HG03280 (cell line): ENCODE data around the gene ESAM.

Experiments used
- ATAC-seq: cut with Tn5 transposase; IDR thresholded peaks from one replicate; pipeline ENCODE4 v1.9.1; 2021; ENCODE audit warnings: mild to moderate bottlenecking, moderate library complexity; ENCODE audit not compliant: unreplicated experiment

ESAM gene

GRCh38 chr11:124762105-124762623 is at the start of gene ESAM:
Gene ESAM (minus strand): TSS chr11:124762290. CDS start chr11:124762154, 136 bp downstream.
- ATAC-seq, result peak; percentile 76

DNA sequence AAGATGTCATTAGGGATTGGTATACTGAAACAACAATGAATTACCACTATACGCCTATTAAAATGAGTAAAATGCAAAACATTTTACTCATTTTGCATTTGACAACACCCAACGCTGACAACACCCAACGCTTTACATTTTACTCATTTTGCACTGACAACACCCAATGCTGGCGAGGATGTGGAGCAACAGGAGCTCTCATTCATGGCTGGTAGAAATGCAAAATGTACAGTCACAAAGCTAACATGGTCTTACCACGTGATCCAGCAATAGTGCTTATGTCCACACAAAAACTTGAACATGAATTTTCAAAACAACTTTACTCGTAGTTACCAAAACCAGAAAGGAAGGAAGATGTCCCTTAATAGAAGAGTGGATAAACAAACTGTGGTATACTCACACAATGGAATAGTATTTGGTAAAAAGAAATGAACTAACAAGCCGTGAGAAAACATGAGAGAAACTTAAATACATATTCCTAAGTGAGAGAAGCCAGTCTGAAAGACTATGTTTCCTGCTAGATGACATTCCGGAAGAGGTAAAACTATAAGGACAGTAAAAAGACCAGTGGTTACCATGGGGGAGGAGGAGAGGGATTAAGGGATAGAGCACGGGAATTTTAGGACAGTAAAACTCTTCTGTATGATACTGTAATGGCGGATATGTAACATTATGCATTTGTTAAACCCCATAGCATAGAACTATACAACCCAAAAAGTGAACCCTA is 49.5 kb upstream of the ESAM start:
- ATAC-seq, result no peak

DNA sequence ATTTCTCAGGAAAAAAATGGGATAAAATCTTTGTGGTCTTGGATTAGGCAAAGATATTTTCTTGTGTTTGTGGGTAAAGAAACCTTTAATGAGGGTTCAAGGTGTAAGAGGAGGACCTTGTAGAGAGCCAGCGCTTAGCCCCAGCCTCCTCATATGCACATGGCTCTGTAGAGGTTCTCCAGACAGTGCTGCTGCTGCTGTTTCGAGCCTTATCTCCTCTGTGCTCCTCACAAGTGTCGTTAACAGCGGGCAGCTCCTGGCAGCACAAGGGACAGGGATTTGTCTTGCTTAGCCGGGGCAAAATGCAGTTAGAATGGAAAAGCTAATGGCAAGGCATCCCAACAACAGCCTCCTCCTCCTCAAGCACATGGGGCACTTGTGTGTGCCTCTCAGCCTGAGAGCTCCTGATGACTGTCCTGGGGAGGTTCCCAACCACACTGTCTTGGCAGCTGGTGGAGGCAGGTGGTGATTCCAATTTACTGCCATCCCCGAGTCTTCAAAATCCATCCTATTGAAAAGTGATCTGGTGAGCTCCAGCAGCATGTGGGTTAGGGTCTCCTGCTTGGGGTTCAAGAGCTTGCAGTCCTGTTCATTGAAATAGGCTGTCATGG is 45.7 kb upstream of the ESAM start:
- ATAC-seq, result no peak

DNA sequence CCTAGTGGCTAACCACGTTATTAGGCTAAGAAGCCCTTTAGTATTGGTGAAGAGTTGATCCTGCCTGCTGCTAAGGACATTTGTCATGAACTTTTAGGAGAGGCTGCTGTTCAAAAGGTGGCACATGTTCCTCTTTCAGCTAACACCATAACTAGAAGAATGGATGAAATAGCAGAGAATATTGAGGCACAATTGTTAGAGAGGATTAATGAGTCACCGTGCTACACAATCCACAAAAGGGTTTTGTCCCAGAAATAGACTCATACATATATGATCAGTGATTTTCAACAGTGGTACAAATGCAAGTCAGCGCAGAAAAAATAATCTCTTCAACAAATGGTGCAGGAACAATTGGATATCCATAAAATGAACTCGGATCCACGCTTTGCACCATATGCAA is 45.1 kb upstream of the ESAM start:
- ATAC-seq, result no peak

DNA sequence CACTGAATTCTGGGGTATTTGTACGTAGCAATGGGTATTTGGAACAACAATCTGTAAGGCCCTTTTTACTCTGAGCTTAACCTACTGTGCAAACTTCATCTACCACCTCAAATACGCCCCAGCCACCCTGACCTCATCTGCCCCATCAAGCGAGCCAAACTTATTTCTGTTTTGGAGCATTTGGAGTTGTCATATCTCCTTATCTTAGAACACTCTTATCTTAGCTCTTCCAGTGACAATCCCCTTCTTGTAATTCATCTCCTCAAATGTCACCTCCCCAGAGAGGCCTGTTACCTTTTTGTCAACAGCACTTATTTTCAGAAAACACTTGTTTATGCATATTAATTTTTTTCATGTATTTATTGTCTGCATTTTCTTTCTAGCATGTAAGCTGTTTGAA is 42.8 kb upstream of the ESAM start:
- no peak for ATAC-seq

GRCh38 chr11:124801636-124802312 is 39.7 kb upstream of the ESAM start:
- ATAC-seq, result no peak

DNA sequence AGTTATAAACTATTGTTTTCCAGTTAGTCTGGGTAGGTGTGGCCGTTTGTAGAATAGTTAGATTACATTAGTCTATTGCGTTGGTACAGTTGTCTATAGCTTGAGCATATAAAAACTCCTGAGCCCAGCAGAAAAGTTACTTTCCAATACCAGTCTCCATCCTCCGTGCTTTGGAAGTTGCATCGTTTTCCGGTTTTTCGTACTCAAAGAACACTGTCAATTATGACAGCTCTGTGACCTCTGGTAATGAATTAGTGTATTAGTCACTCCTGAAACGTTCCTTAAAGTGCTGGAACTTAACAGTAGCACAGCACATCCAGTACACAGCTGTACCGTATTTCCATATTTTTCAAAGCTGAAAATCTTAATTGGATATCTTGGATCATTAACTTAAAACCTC is 38.9 kb upstream of the ESAM start:
- no peak for ATAC-seq

DNA sequence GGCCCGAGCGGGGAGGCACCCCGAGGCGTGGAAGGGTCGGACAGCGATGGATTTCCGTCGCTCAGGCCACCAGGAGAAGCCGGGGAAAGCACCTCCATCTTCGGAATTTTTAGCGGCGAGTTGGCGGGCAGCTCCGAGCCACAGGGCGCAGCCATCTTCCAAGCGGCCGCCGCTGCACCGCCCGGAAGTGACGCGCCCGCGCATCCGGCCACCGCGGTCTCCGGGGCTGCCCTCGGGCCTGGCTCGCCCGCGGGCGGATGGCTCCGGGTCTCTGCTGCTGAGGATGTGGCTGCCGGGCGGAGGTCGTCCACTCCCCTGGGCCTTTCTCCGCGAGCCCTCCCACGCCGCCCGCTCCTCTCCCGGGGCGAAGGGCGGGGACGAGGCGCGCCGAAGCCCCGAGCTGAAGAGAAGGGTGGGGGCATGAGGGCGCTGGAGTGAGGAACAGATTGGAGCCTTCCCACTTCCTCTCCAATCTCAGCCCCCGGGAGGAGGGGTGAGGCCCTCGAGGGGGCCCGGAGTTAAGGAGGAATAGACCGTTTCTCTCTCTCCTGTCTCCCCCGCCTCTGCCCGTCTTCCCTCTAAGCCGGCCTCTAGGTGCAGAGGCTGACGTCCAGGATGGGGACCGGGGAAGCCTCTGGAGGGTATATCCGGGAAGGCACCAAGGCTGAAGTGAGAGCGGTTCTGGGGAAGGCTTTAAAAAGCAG is 38.3 kb upstream of the ESAM start, which contains the start of gene MSANTD2:
MSANTD2 (minus strand) TSS at position 181 of the 704 bp plus-strand sequence; CDS start at position 155, 26 bp downstream.
- peak; percentile 87 for ATAC-seq

DNA sequence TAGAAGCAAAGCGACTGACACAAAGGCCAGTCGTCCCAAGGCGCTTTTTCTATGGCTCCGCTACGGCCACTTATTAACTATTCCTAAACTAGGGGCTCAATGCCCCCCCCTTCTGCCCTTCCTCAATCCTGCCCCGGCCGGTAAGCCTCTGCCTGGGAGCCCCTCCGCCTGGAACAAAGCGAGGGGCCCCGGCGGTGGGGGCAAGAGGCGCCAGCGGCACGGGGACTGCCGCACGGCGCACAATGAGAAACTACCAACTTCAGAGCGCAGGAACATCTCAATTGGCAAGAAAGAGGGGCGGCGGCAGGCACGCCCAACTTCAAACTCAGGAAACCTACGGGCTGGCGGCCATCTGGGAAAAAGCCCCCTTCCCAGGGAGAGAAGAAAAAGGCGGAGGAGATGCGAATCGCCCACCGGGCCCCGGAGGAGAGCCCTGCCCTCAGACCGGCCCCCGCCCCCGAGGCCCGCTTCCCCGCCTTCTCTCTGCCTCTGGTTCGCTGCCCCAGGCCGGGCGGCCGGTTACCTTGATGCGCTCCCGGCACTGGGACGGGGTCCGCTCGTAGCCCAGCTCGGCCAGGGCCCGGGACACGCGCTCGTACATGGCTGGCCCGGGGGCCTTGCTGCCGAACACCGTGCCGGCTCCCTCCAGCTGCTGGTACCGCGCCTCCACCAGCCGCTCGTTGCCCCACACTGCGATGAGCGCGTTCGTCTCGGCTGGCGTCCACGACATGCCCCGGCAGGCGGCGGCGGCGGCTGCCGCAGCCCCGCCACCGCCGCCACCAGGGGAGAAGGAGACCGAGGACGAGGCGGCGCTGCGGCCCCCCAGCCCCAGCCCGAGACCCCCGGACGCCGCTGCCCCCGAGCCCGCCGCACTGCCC is 37.5 kb upstream of the ESAM start:
- peak; percentile 45 for ATAC-seq

DNA sequence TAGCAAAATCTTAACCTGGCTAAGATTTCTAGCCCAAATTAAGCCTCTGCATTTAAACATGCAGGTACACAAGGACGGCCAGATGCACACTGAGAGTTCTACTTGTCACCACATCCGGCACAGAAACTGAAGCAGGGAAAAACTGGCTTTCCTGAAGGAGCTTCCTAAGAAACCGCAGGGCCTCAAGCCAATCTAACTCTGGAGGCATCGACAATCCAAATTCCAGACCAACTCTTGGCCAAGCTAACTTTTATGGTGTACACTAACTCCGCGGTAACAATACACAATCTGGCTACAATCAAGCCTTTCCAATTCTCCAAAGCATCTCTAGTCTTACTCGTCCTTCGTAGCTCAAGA is 36.9 kb upstream of the ESAM start:
- ATAC-seq, result peak; percentile 19

DNA sequence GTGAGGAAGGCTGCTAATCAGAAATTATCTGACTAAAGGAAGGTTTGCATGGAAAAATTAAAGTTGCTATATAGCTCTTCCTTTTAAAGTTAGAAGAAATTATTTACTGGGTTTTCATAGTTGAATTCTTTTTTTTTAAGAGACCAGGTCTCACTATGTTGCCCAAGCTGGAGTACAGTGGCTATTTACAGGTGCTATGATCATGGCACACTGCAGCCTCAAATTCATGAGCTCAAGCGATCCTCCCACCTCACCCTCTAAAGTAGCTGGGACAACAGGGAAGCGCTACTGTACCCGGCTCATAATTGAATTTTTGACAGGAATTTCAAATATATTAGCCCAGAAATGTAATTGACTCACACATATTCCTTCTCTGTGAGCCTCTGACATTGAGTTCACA is 34.2 kb upstream of the ESAM start:
- ATAC-seq, result no peak

- no peak for ATAC-seq
Observed at GRCh38 chr11:124793466-124794278, 31.6 kb upstream of the ESAM start.

DNA sequence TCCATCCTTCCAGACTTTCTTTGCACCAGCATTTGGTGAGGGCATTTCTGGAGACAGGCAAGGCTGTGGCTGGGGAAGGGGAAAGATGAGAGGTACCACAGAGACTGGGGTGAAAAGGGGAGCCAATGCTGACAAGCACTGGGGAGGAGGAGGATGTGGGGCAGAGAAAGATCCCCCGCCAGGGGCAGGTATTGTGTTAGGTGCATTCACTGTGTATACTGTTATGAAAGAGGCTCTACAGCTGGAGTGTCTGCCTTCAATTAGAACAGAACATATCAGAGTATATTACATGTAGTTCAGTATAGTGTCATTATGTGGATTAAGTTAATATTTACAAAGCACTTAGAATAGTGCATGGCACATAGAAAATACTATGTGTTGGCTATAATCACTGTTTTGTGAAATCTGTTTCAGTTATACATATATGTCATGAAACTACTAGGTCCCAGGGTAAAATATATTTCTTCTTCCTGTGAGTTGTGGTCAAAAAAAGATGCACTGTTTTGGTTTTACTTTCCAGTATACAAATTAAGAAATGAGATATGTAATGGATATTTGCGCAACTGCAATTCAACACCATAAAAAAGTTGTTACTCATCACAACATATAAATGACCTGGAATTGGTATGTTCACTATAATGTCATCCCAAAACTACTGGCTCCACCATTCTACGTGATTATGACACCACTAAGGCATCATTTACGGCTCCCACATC is 29.7 kb upstream of the ESAM start:
- peak; percentile 84 for ATAC-seq

- ATAC-seq, result no peak
Observed at GRCh38 chr11:124788521-124788920, 26.4 kb upstream of the ESAM start.

- ATAC-seq, result no peak
Observed at GRCh38 chr11:124784051-124784450, 22.0 kb upstream of the ESAM start.

DNA sequence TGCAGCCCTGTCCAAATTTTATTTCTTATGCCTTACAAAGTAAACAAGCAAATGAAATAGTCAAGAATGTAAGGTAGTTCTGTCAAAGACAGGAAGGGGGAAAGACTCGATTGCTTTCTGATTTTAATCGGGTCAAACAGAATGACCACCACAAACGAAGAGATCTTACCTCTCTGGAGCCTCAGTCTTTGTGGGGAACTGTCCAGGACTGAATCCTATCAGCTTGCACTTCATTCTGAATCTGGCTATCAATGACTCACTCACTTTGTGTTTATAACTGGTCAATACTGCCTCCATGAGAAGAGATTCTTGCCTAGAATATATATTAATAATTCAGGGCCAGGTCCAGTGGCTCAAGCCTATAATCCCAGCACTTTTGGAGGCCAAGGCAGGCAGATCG is 20.9 kb upstream of the ESAM start:
- ATAC-seq, result no peak

DNA sequence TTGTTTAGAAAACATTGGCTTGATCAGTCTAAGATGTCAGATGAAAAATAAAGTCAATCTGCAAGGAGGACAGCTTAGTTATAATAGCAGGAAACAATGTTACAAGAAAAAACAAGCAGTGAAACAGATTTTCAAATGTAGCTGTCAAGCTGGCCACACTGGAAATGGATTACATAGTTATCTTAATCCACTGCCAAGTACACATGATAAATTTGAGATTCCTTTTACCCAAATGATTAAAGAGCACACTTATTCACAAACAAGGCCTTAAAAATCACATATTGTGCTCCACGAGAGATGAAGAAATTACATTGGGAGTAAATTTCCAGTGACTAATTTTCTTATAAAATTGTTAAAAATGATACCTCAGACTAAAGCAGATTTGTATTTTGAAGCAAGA is 17.5 kb upstream of the ESAM start:
- ATAC-seq, result no peak

DNA sequence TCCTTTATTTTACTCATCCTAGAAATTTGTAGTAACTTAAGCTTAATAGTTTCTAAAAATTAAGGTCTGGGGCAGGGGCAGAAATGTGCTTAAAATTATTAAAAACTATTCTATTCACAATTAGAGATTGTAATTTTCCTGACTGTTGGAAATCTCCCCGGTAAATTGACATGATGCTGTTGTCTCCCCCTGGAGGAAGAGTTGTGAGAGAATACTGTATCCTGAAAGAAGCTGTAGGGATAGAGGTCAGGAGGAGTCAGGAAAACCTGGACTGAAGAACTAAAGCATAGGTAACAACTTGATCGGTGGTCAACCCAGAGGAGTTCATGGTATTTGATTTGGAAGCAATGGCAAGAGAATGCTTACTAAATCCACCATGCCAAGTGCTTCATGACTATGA is 16.2 kb upstream of the ESAM start:
- ATAC-seq, result no peak
